IPS-18a (cell line): ENCODE data around the gene NAB2.
"Not testable (repeated sequence)": the region's sequence is repeated elsewhere in the genome, so short reads cannot be mapped to it uniquely, and the experiment has no call there.

ENCODE experiments used
- H3K27ac ChIP-seq: one replicate; pipeline ENCODE4 v1.5.1; 2013; ENCODE audit warnings: low read length
- H3K27me3 ChIP-seq: one replicate; pipeline ENCODE4 v1.6.1; 2013; ENCODE audit warnings: mild to moderate bottlenecking, low read length; ENCODE audit not compliant: control insufficient read depth, insufficient read depth
- H3K36me3 ChIP-seq: one replicate; pipeline ENCODE4 v1.6.1; 2013; ENCODE audit warnings: low read depth, low read length; ENCODE audit not compliant: control insufficient read depth
- H3K4me1 ChIP-seq: one replicate; pipeline ENCODE4 v1.6.1; 2013; ENCODE audit warnings: low read depth, low read length; ENCODE audit not compliant: control insufficient read depth
- H3K4me3 ChIP-seq: one replicate; pipeline ENCODE4 v1.5.1; 2013; ENCODE audit warnings: low read length
- H3K9ac ChIP-seq: one replicate; pipeline ENCODE4 v1.6.1; 2013; ENCODE audit warnings: mild to moderate bottlenecking, low read length, moderate library complexity
- H3K9me3 ChIP-seq: one replicate; pipeline ENCODE4 v1.6.1; 2013; ENCODE audit warnings: low read depth, low read length; ENCODE audit not compliant: control insufficient read depth

Gene NAB2

DNA sequence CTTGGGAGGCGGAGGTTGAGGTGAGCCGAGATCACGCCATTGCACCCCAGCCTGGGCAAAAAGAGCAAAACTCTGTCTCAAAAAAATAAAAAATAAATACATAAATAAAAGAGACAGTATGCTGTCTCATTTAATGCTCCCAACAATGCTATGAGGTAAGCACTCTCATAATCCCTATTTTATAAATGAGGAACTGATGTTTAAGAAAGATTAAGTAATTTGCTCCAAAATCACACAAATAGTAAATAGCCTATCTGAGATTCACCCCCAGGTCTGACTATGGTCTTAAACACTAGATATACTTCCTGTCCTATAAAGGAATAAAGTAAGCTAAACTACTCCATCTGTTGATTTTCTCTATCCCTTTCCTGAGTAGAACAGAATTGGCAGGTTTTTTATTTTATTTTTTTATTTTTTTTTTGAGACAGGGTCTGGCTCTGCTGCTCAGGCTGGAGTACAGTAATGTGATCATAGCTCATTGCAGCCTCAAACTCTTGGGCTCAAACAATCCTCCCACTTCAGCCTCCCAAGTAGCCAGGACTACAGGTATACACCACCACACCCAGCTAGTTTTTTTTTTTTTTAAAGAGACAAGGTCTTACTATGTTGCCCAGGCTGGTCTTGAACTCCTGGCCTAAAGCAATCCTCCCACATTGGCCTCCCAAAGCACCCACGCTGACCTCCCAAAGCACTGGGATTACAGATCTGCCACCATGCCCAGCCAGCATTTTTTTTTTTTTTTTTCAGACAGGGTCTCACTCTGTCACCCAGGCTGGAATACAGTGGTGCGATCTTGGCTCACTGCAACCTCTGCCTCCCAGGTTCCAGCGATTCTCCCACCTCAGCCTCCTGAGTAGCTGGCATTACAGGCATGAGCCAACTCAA, 15.1 kb upstream of the NAB2 start:
- not testable (repeated sequence) for H3K4me3 ChIP-seq, H3K9ac ChIP-seq, H3K9me3 ChIP-seq, H3K27ac ChIP-seq, H3K4me1 ChIP-seq, H3K27me3 ChIP-seq
- peaks cover 34% of the 10 kb centered on the region for H3K36me3 ChIP-seq

- peak within 1 kb of the TSS; percentile 67 for H3K27ac ChIP-seq
- H3K4me3 ChIP-seq, result peak within 1 kb of the TSS; percentile 92
Measured at GRCh38 chr12:57078519-57079404, 10.2 kb upstream of the NAB2 start, which contains the start of gene NEMP1. Gene NEMP1, minus strand, starts transcription at chr12:57078791. Its CDS starts 46 bp downstream, at chr12:57078745.

DNA sequence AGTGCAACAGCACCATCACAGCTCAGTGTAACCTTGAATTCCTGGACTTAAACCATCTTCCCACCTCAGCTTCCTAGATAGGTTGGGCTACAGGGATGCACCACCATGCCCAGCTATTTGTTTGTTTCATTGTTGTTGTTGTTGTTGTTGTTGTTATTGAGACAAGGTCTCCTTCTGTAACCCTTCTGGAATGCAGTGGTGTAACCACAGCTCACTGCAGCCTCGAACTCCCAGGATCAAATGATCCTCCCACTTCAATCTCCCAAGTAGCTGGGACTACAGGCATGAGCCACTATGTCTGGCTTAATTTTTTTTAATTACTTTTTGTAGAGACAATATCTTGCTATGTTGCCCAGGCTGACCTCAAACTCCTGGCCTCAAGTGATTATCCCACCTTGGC, 9.1 kb upstream of the NAB2 start:
- Histone ChIP-seq H3K36me3 (no peaks in the 10 kb centered on the region), H3K4me3 (no peak overlapping the region), H3K27me3 (no peaks in the 10 kb centered on the region), H3K9me3 (no peaks in the 10 kb centered on the region), H3K27ac (no peak overlapping the region), H3K9ac (no peak overlapping the region), H3K4me1 (no peaks in the 10 kb centered on the region)

More at GRCh38 chr12:57078519-57079404, 10.2 kb upstream of the NAB2 start, which contains the start of gene NEMP1:
- H3K9me3 ChIP-seq, result no peaks in the 10 kb centered on the region
- no peaks in the 10 kb centered on the region for H3K36me3 ChIP-seq
- no peaks in the 10 kb centered on the region for H3K27me3 ChIP-seq
- H3K9ac ChIP-seq, result peak within 1 kb of the TSS; percentile 83
- no peaks in the 10 kb centered on the region for H3K4me1 ChIP-seq

DNA sequence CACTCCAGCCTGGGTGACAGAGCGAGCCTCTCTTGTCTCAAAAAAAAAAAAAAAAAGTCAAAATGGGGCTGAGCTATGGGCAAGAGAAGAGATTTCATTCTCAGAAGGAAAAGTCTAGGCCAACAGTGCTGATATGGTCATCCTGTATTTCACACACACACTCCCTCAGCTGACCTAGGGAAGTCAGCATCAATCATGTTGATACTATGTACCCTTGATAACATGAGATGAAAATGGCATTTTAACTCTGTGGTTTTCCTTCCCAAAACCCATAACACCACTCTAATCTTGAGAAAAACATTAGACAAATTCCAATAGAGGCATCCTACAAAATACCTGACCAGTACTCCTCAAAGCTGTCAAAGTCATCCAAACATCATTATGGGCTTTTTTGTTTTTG, 8.1 kb upstream of the NAB2 start:
- H3K4me1 ChIP-seq, result peaks cover 5% of the 10 kb centered on the region

DNA sequence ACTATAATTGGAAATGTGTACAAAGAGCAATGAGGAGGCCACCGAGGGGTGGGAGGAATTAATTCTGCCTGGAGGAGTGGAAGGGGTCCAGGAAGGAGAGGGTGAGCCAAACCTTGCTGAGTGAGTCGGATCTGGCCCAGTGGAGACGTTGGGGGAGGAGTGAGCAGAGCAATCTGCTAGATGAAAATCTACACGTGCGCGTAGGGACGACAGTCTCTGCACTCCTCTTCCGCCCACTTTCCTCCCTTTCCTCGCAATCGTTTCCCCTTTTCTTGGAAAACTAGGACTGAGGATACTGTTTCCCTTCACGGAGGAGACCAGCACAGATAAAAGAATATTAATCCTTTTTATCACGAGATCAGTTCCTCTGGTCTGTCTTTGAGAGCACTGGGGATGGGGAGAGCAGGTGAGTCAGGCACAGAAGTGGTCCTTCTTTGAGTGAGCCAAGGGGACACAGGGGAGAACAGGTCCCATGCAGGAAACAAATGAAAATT, 2.9 kb upstream of the NAB2 start:
- peak overlapping the region; percentile 94 for H3K4me3 ChIP-seq
- no peaks in the 10 kb centered on the region for H3K9me3 ChIP-seq
- H3K4me1 ChIP-seq, result peaks cover 11% of the 10 kb centered on the region
- H3K27ac ChIP-seq, result peak overlapping the region; percentile 90
- H3K36me3 ChIP-seq, result no peaks in the 10 kb centered on the region
- H3K27me3 ChIP-seq, result no peaks in the 10 kb centered on the region
- peak overlapping the region; percentile 92 for H3K9ac ChIP-seq

More for the DNA sequence above, 8.1 kb upstream of the NAB2 start:
- Histone ChIP-seq H3K9me3 (no peaks in the 10 kb centered on the region), H3K4me3 (no peak overlapping the region), H3K9ac (no peak overlapping the region), H3K36me3 (no peaks in the 10 kb centered on the region), H3K27me3 (no peaks in the 10 kb centered on the region), H3K27ac (no peak overlapping the region)

GRCh38 chr12:57086493-57087009, 2.4 kb upstream of the NAB2 start:
- Histone ChIP-seq H3K27me3 (no peaks in the 10 kb centered on the region), H3K4me1 (peaks cover 11% of the 10 kb centered on the region), H3K4me3 (peak overlapping the region; percentile 94), H3K27ac (peak overlapping the region; percentile 93), H3K36me3 (peaks cover 3% of the 10 kb centered on the region), H3K9ac (peak overlapping the region; percentile 92), H3K9me3 (no peaks in the 10 kb centered on the region)

DNA sequence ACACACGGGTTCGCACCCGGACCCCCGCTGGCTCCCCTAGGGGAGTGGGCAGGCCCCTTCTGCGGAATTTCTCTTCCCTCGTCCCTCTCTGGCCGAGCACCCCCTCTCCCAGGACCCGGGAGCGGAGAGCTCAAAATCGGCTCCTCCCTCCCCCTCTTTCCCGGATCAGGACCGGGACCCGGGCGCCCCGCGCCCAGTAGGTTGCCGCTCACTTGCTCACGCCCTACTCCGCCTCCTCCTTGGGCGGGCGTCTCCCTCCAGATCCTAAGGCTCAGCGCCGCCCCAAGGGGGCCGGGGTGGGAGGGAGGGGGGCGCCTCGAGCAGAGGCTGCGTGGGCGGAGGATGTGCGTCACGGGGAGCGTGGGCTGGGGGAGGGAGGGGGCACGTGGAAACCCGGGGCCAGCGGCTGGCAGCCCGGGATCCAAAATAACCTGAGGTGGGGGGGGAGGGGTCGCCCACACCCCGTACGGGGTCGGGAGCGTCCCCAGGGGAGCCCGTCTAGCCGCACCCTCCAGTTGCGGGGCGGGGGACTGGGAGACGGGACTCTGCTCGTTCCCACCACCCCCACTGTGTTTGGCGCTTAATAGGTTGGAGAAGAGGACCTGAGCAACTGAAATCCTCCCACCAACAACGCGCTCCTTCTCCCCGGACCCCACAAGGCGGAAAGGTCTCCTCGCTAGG, 1.8 kb upstream of the NAB2 start:
- peaks cover 9% of the 10 kb centered on the region for H3K36me3 ChIP-seq
- no peaks in the 10 kb centered on the region for H3K27me3 ChIP-seq
- peaks cover 11% of the 10 kb centered on the region for H3K4me1 ChIP-seq
- peak overlapping the region; percentile 92 for H3K9ac ChIP-seq
- peak overlapping the region; percentile 93 for H3K27ac ChIP-seq
- no peaks in the 10 kb centered on the region for H3K9me3 ChIP-seq
- H3K4me3 ChIP-seq, result peak overlapping the region; percentile 94

DNA sequence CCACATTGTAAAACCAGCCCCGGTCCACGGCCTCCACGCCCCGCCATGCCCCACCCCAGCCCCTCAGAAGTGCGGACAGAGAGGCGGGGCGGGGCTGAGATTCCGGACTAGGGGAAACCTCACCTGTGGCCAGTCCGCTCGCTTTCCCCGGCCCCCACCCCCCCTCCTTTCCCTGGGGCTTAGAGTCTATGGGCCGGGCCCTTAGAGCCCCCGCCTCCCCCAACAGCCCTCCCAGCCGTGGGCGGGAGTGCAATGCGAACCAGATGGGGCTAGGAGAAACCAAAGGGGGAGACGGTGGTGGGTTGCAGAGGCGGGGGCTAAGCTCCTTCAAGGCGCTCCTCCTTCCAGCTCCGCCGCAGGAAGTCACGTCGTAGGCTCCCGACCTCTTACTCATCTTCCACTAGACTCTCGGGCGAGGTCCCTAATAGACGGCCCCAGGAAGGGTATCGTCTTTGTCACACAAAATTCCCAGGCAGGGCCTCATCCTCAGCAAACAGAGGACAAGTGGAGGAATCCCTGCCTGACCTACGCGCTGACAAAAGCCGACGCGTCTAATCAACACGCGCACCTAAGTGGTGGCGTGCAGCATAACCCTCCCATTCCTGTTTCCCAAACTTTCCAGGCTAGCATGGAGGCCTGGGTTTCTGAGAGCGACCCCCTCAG, 1.1 kb upstream of the NAB2 start:
- peaks cover 11% of the 10 kb centered on the region for H3K4me1 ChIP-seq
- H3K9ac ChIP-seq, result peak overlapping the region; percentile 92
- H3K4me3 ChIP-seq, result peak overlapping the region; percentile 94
- peaks cover 15% of the 10 kb centered on the region for H3K36me3 ChIP-seq
- H3K27me3 ChIP-seq, result no peaks in the 10 kb centered on the region
- H3K27ac ChIP-seq, result peak overlapping the region; percentile 93
- H3K9me3 ChIP-seq, result no peaks in the 10 kb centered on the region

GRCh38 chr12:57089271-57090245, 644 bp downstream of the NAB2 start:
- Histone ChIP-seq H3K9ac (peak overlapping the region; percentile 77), H3K36me3 (peaks cover 19% of the 10 kb centered on the region), H3K27ac (no peak overlapping the region), H3K4me1 (peaks cover 21% of the 10 kb centered on the region), H3K4me3 (peak overlapping the region; percentile 90), H3K9me3 (no peaks in the 10 kb centered on the region), H3K27me3 (no peaks in the 10 kb centered on the region)

DNA sequence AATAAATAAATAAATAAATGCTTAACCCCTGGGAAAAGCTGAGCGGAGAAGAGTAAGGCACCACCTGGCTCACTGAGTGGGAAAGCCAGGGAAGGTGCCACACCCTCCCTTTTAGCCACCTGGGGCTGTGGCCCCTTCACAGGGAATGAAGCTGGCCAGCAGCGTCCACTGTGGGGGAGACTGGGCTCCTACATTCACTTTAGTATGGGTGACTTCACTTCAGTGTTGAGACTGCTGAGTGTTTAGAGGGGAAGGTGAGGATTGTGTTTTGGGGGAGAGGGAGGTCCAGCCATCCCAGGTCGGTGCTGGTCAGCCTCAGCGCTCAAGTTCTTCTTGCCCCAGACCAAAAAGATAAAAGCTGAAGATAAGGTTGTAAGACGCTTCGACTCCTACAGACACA, 1.6 kb downstream of the NAB2 start:
- peaks cover 29% of the 10 kb centered on the region for H3K36me3 ChIP-seq
- no peaks in the 10 kb centered on the region for H3K27me3 ChIP-seq
- H3K4me3 ChIP-seq, result peak overlapping the region; percentile 90
- no peak overlapping the region for H3K27ac ChIP-seq
- peaks cover 24% of the 10 kb centered on the region for H3K4me1 ChIP-seq
- no peaks in the 10 kb centered on the region for H3K9me3 ChIP-seq
- H3K9ac ChIP-seq, result no peak overlapping the region
